HL-60 (cell line): ENCODE results near the gene AHDC1.

ENCODE experiments used
- DNase-seq, 2 experiments: peaks; one replicate each; pipeline ENCODE4 v3.0.0-alpha.2; 2010 to 2020; ENCODE audit warnings: low read depth in 1 of 2, low spot score in 1 of 2
- H3K27ac ChIP-seq: fragments of 250-450 bp; sonication (Bioruptor Pico); replicated peaks from 2 replicates; pipeline ENCODE4 v1.5.1; 2020; ENCODE audit warnings: mild to moderate bottlenecking, moderate library complexity
- H3K27me3 ChIP-seq: fragments of 250-450 bp; sonication (Bioruptor Pico); 2 replicates; pipeline ENCODE4 v1.5.1; 2021; ENCODE audit warnings: mild to moderate bottlenecking, moderate library complexity; ENCODE audit not compliant: insufficient read depth, poor library complexity, severe bottlenecking
- H3K4me3 ChIP-seq: replicated peaks from 2 replicates; pipeline ENCODE4 v1.5.1; 2011; ENCODE audit warnings: mild to moderate bottlenecking, control low read depth, low read length; ENCODE audit not compliant: insufficient read depth
- GABPA ChIP-seq: IDR thresholded peaks from 2 replicates; pipeline ENCODE4 v1.6.1; 2012; ENCODE audit warnings: low read depth
- POLR2AphosphoS5 ChIP-seq: IDR thresholded peaks from 2 replicates; pipeline ENCODE4 v1.6.1; 2012; ENCODE audit warnings: low read depth
- SPI1 ChIP-seq: IDR thresholded peaks from 2 replicates; pipeline ENCODE4 v1.6.1; 2012; ENCODE audit warnings: low read depth, mild to moderate bottlenecking, borderline replicate concordance
- TF ChIP-seq, protein P1 (sequence below): IDR thresholded peaks from one replicate; pipeline ENCODE4 v1.5.1; 2011; ENCODE audit warnings: low read length, control low read depth, inconsistent platforms; ENCODE audit not compliant: insufficient read depth
- TF ChIP-seq, protein P2 (sequence below): IDR thresholded peaks from 2 replicates; pipeline ENCODE4 v1.6.1; 2012; ENCODE audit warnings: low read depth; ENCODE audit not compliant: insufficient replicate concordance

Gene AHDC1

DNA sequence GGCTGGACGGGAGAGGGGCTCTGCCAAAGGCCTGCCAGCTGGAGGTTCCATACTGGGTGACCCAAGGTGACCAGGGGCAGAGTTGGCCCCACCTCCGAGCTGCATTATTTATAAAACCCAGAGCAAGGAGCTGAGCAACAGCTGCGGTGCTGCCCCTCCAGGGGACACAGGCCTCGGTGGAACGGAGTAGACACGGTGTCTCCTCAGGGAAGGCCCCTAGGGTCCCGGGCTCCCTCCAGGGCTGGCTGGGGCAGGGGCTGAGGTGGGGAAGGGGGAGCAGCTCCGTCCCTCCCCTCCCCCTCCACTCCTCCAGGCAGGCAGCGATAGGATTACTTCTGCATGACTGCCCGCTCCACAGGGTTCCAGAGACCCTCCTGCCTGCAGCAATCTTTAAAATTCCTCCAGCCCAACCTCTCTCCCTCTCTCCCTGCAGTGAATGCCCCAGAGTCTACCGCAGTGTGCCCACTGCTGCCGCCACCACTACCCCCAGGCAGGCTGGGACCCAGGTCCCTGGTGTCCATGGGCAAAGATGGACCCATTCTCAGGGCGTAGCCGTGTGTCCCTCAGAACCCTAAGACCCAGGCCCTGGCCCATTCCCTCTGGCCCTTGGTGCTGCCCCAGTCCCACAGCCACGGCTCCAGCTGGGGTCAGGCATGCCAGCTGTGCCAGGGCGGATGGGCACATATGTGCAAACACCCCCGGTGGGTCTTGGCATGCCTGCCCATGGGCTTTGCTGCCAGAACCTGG lies 10.8 kb downstream of the AHDC1 start:
- DNase-seq, result no peak
- Histone ChIP-seq H3K27me3 (no peaks in the 10 kb centered on the region), H3K27ac (no peak overlapping the region), H3K4me3 (no peak overlapping the region)
- no peak for TF ChIP-seq POLR2AphosphoS5
- TF ChIP-seq, protein P1, sequence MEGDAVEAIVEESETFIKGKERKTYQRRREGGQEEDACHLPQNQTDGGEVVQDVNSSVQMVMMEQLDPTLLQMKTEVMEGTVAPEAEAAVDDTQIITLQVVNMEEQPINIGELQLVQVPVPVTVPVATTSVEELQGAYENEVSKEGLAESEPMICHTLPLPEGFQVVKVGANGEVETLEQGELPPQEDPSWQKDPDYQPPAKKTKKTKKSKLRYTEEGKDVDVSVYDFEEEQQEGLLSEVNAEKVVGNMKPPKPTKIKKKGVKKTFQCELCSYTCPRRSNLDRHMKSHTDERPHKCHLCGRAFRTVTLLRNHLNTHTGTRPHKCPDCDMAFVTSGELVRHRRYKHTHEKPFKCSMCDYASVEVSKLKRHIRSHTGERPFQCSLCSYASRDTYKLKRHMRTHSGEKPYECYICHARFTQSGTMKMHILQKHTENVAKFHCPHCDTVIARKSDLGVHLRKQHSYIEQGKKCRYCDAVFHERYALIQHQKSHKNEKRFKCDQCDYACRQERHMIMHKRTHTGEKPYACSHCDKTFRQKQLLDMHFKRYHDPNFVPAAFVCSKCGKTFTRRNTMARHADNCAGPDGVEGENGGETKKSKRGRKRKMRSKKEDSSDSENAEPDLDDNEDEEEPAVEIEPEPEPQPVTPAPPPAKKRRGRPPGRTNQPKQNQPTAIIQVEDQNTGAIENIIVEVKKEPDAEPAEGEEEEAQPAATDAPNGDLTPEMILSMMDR, result no peak
- TF ChIP-seq, protein P2, sequence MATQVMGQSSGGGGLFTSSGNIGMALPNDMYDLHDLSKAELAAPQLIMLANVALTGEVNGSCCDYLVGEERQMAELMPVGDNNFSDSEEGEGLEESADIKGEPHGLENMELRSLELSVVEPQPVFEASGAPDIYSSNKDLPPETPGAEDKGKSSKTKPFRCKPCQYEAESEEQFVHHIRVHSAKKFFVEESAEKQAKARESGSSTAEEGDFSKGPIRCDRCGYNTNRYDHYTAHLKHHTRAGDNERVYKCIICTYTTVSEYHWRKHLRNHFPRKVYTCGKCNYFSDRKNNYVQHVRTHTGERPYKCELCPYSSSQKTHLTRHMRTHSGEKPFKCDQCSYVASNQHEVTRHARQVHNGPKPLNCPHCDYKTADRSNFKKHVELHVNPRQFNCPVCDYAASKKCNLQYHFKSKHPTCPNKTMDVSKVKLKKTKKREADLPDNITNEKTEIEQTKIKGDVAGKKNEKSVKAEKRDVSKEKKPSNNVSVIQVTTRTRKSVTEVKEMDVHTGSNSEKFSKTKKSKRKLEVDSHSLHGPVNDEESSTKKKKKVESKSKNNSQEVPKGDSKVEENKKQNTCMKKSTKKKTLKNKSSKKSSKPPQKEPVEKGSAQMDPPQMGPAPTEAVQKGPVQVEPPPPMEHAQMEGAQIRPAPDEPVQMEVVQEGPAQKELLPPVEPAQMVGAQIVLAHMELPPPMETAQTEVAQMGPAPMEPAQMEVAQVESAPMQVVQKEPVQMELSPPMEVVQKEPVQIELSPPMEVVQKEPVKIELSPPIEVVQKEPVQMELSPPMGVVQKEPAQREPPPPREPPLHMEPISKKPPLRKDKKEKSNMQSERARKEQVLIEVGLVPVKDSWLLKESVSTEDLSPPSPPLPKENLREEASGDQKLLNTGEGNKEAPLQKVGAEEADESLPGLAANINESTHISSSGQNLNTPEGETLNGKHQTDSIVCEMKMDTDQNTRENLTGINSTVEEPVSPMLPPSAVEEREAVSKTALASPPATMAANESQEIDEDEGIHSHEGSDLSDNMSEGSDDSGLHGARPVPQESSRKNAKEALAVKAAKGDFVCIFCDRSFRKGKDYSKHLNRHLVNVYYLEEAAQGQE, result no peak
- TF ChIP-seq GABPA, result no peak
- TF ChIP-seq SPI1, result no peak

DNA sequence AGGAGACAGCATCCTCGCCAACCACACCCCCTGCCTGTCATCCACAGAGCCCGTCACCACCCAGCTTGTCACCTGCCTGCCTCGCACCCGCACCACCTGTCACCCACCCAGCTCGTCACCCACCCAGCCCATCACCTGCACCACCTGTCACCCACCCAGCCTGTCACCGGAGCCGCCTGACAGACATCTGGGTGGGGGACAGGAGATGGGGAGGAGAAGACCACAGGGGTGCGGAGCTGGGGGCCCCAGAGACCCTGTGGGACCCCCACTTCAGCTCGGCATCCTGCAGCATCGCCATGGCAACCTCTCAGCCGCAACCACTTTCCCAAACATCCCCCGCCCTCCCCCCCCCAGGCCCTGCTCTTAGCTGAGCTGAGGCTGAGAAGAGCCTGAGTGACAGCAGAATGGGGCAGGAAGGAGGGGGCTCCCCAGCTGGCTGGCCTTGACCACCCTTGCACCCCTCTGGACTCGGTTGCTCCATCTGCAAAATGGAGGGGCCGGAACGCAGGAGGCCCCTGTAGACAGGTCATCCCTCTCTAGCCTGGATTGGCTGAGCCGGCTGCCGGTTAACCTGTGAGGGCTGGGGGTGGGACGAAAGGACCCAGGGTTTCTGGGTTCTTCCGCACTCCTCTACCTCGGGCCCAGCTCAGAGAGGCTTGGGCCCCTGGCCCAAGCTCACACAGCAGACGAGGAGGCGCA lies 11.6 kb downstream of the AHDC1 start:
- Histone ChIP-seq H3K27ac (no peak overlapping the region), H3K27me3 (no peaks in the 10 kb centered on the region), H3K4me3 (no peak overlapping the region)
- TF ChIP-seq SPI1, result no peak
- no peak for TF ChIP-seq GABPA
- TF ChIP-seq, protein P1, result no peak
- TF ChIP-seq POLR2AphosphoS5, result no peak
- TF ChIP-seq, protein P2, result no peak
- DNase-seq, result no peak

DNA sequence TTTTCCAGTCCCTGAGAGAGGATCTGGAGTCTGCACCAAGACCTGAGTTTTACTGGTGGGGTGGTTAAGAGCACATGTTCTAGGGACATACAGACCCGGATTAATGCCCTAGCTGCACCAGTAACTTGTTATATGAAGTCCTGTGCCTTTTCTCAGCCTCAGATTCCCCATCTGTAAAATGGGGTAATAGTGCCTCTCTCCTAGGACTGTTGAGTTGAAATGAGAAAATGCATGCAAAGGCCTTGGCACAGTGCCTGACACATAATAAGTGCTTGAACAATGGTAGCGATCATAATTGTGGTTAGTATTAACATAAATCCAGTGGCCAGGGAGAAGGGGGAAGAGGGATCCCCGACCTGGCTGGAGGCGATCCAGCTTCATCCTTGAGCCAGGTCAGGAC lies 12.3 kb downstream of the AHDC1 start:
- TF ChIP-seq, protein P2, result no peak
- no peak for TF ChIP-seq GABPA
- TF ChIP-seq, protein P1, result no peak
- no peak for TF ChIP-seq SPI1
- no peak for TF ChIP-seq POLR2AphosphoS5
- Histone ChIP-seq H3K27ac (no peak overlapping the region), H3K27me3 (no peaks in the 10 kb centered on the region), H3K4me3 (no peak overlapping the region)
- no peak for DNase-seq
